H9 (cell line): Measurements from ENCODE around the gene SLC25A34. TPM values are rescaled to one million over a fixed set of nuclear protein-coding genes. Genes with fewer than 3 reads are reported as not detected.

Experiments
- DNase-seq: peaks from one replicate; pipeline ENCODE4 v3.0.0-alpha.2; 2017
- H2AFZ ChIP-seq: one replicate; pipeline ENCODE4 v1.6.1; 2013; ENCODE audit warnings: mild to moderate bottlenecking, low read length, control low read depth, moderate library complexity
- H2AK5ac ChIP-seq: 2 replicates; pipeline ENCODE4 v1.6.1; 2013; ENCODE audit warnings: low read length, control low read depth, mixed read lengths; ENCODE audit not compliant: insufficient read length
- H2BK120ac ChIP-seq: one replicate; pipeline ENCODE4 v1.6.1; 2013; ENCODE audit warnings: low read depth, mild to moderate bottlenecking, low read length, control low read depth, inconsistent platforms; ENCODE audit not compliant: poor library complexity, severe bottlenecking
- H2BK12ac ChIP-seq: 2 replicates; pipeline ENCODE4 v1.6.1; 2013; ENCODE audit warnings: low read length, control low read depth, mixed read lengths, low read depth; ENCODE audit not compliant: insufficient read length
- H2BK15ac ChIP-seq: 2 replicates; pipeline ENCODE4 v1.6.1; 2013; ENCODE audit warnings: low read depth, low read length, control low read depth
- H2BK20ac ChIP-seq: one replicate; pipeline ENCODE4 v1.6.1; 2013; ENCODE audit warnings: low read depth, mild to moderate bottlenecking, low read length, control low read depth, inconsistent platforms; ENCODE audit not compliant: poor library complexity, severe bottlenecking
- H2BK5ac ChIP-seq: 2 replicates; pipeline ENCODE4 v1.6.1; 2013; ENCODE audit warnings: low read length, control low read depth, mixed read lengths; ENCODE audit not compliant: insufficient read length
- H3K14ac ChIP-seq: 2 replicates; pipeline ENCODE4 v1.6.1; 2013; ENCODE audit warnings: low read length, control low read depth; ENCODE audit not compliant: insufficient read depth
- H3K18ac ChIP-seq: 2 replicates; pipeline ENCODE4 v1.6.1; 2013; ENCODE audit warnings: low read depth, mild to moderate bottlenecking, mixed read lengths, low read length, control low read depth; ENCODE audit not compliant: insufficient read length
- H3K23ac ChIP-seq: 2 replicates; pipeline ENCODE4 v1.6.1; 2013; ENCODE audit warnings: low read length, control low read depth, mixed read lengths, low read depth; ENCODE audit not compliant: insufficient read length
- H3K23me2 ChIP-seq: 2 replicates; pipeline ENCODE4 v1.6.1; 2013; ENCODE audit warnings: low read depth, mild to moderate bottlenecking, mixed read lengths, low read length, control low read depth; ENCODE audit not compliant: insufficient read length, poor library complexity, severe bottlenecking
- H3K27ac ChIP-seq: 2 replicates; pipeline ENCODE4 v1.5.1; 2013; ENCODE audit warnings: low read length, control low read depth, mixed read lengths, low read depth; ENCODE audit not compliant: insufficient read length
- H3K27me3 ChIP-seq: 2 replicates; pipeline ENCODE4 v1.6.1; 2013; ENCODE audit warnings: low read length, control low read depth, inconsistent platforms; ENCODE audit not compliant: insufficient read depth
- H3K4ac ChIP-seq: 2 replicates; pipeline ENCODE4 v1.6.1; 2013; ENCODE audit warnings: low read depth, mild to moderate bottlenecking, control low read depth, inconsistent platforms, low read length, moderate library complexity
- H3K4me1 ChIP-seq: 2 replicates; pipeline ENCODE4 v1.6.1; 2013; ENCODE audit warnings: low read length, control low read depth, inconsistent platforms; ENCODE audit not compliant: insufficient read depth
- H3K4me2 ChIP-seq: 2 replicates; pipeline ENCODE4 v1.6.1; 2013; ENCODE audit warnings: low read length, control low read depth, mixed read lengths; ENCODE audit not compliant: insufficient read length, insufficient read depth
- H3K56ac ChIP-seq: 2 replicates; pipeline ENCODE4 v1.6.1; 2013; ENCODE audit warnings: low read depth, mild to moderate bottlenecking, mixed read lengths, low read length, control low read depth; ENCODE audit not compliant: insufficient read length
- H3K79me1 ChIP-seq: 2 replicates; pipeline ENCODE4 v1.6.1; 2013; ENCODE audit warnings: low read depth, mild to moderate bottlenecking, moderate library complexity, low read length, control low read depth, inconsistent platforms; ENCODE audit not compliant: insufficient read depth, poor library complexity, severe bottlenecking
- H3K79me2 ChIP-seq: 2 replicates; pipeline ENCODE4 v1.6.1; 2013; ENCODE audit warnings: low read length, control low read depth, inconsistent platforms; ENCODE audit not compliant: insufficient read depth
- H3K9ac ChIP-seq: 2 replicates; pipeline ENCODE4 v1.6.1; 2013; ENCODE audit warnings: low read length, control low read depth, mixed read lengths; ENCODE audit not compliant: insufficient read length; ENCODE audit errors: extremely low read depth
- H3K9me3 ChIP-seq: one replicate; pipeline ENCODE4 v1.6.1; 2013; ENCODE audit warnings: low read depth, low read length, inconsistent platforms; ENCODE audit not compliant: control insufficient read depth
- H3T11ph ChIP-seq: one replicate; pipeline ENCODE4 v1.6.1; 2013; ENCODE audit warnings: mild to moderate bottlenecking, low read length, control low read depth, inconsistent platforms
- H4K20me1 ChIP-seq: one replicate; pipeline ENCODE4 v1.6.1; 2013; ENCODE audit not compliant: control insufficient read depth, insufficient read length, insufficient read depth
- H4K5ac ChIP-seq: 2 replicates; pipeline ENCODE4 v1.6.1; 2013; ENCODE audit warnings: low read depth, mild to moderate bottlenecking, mixed read lengths, low read length, control low read depth; ENCODE audit not compliant: insufficient read length
- H4K8ac ChIP-seq: replicated peaks from 2 replicates; pipeline ENCODE4 v1.6.1; 2013; ENCODE audit warnings: low read length, control low read depth, mixed read lengths, low read depth; ENCODE audit not compliant: insufficient read length
- H4K91ac ChIP-seq: 2 replicates; pipeline ENCODE4 v1.6.1; 2013; ENCODE audit warnings: low read depth, mild to moderate bottlenecking, moderate library complexity, mixed read lengths, low read length, control low read depth; ENCODE audit not compliant: insufficient read length
- H3K27ac Mint-ChIP-seq, 3 experiments: 2 replicates in 2 of 3; 3 replicates in 1 of 3; pipeline ENCODE4 v1.8.0; 2020 to 2021; ENCODE audit warnings: mixed read lengths in 3 of 3, mild to moderate bottlenecking in 1 of 3, moderate library complexity in 1 of 3
- H3K27me3 Mint-ChIP-seq: 2 replicates; pipeline ENCODE4 v1.8.0; 2021; ENCODE audit warnings: low read depth, mild to moderate bottlenecking, moderate library complexity, mixed read lengths
- H3K36me3 Mint-ChIP-seq, 3 experiments: 2 replicates in 2 of 3; 3 replicates in 1 of 3; pipeline ENCODE4 v1.8.0; 2020 to 2021; ENCODE audit warnings: low read depth in 3 of 3, mixed read lengths in 3 of 3; ENCODE audit not compliant: insufficient read depth in 1 of 3
- H3K4me1 Mint-ChIP-seq, 2 experiments: 2 replicates each; pipeline ENCODE4 v1.8.0; 2020; ENCODE audit warnings: mixed read lengths in 2 of 2
- H3K4me3 Mint-ChIP-seq, 2 experiments: 2 replicates in 1 of 2; 3 replicates in 1 of 2; pipeline ENCODE4 v1.8.0; 2020 to 2021; ENCODE audit warnings: mild to moderate bottlenecking in 2 of 2, mixed read lengths in 2 of 2, moderate library complexity in 1 of 2
- H3K9me3 Mint-ChIP-seq, 2 experiments: 2 replicates in 1 of 2; 3 replicates in 1 of 2; pipeline ENCODE4 v1.8.0; 2020; ENCODE audit warnings: mild to moderate bottlenecking in 2 of 2, mixed read lengths in 2 of 2, moderate library complexity in 1 of 2
- CTCF ChIP-seq: fragments of 200-600 bp; sonication (generic); conservative IDR thresholded peaks from 3 replicates; pipeline ENCODE4 v1.8.0; 2021; ENCODE audit warnings: antibody characterized with exemption, mild to moderate bottlenecking
- WGBS: extraction: QIAGEN DNeasy Blood & Tissue Kit; methylation state at CpG from one replicate; pipeline ENCODE4 v1.1.7; 2013; ENCODE audit warnings: missing lambda C conversion rate, low lambda C conversion rate, mixed read lengths; ENCODE audit not compliant: insufficient read length; ENCODE audit errors: extremely low coverage; 5-methylcytosine and 5-hydroxymethylcytosine counted together
- total RNA-seq: library from RNA; stranded (reverse); gene quantifications from 2 replicates; pipeline ENCODE4 v1.2.1, GENCODE V29; 2021

The SLC25A34 gene
- total RNA-seq, 1 experiment from 2014 or later, result 1.5 TPM

DNA sequence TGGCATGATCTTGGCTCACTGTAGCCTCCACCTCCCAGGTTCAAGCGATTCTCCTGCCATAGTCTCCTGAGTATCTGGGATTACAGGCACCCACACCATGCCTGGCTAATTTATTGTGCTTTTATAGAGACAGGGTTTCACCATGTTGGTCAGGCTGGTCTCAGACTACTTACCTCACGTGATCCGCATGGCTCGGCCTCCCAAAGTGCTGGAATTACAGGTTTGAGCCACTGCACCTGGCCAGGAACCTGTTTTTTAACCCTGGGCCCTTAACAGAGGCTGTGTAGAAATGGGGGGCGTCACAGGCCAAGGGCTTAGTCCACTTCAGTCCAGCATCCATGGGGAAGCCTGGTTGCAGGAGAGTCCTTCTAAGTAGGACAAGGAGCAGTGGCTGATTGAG is 31.9 kb downstream of the SLC25A34 start:
- H3K36me3 Mint-ChIP-seq, result peaks cover 47 to 72% (median 55%) of the 10 kb centered on the region in 3 experiments
- H3K14ac ChIP-seq, result no peak overlapping the region
- H3K4me2 ChIP-seq, result no peak overlapping the region

More for the DNA sequence above, 31.9 kb downstream of the SLC25A34 start:
- no peaks in the 10 kb centered on the region for H3K4me1 ChIP-seq
- no peak overlapping the region for H2BK20ac ChIP-seq
- H4K8ac ChIP-seq, result no peak overlapping the region
- Mint-ChIP-seq H3K4me3 (no peak overlapping the region), H3K27ac (no peak overlapping the region), H3K27me3 (no peaks in the 10 kb centered on the region), H3K9me3 (no peaks in the 10 kb centered on the region), H3K4me1 (peaks cover 6 to 7% of the 10 kb centered on the region in 2 experiments; a peak in 3 of 4 replicates)
- H3T11ph ChIP-seq, result no peak overlapping the region
- H3K4ac ChIP-seq, result no peak overlapping the region
- H3K23ac ChIP-seq, result no peak overlapping the region
- H3K79me1 ChIP-seq, result no peaks in the 10 kb centered on the region
- no peak overlapping the region for H2BK120ac ChIP-seq
- no peak for DNase-seq
- H2BK5ac ChIP-seq, result no peak overlapping the region
- no peak overlapping the region for H3K56ac ChIP-seq
- H3K9me3 ChIP-seq, result no peaks in the 10 kb centered on the region
- H3K18ac ChIP-seq, result no peak overlapping the region
- no peak overlapping the region for H3K27ac ChIP-seq
- H2BK15ac ChIP-seq, result no peak overlapping the region
- no CpG with 5 or more reads among the region's 5 CpGs for WGBS
- TF ChIP-seq CTCF, result no peak
- no peak overlapping the region for H2BK12ac ChIP-seq
- H4K5ac ChIP-seq, result no peak overlapping the region
- H4K20me1 ChIP-seq, result no peaks in the 10 kb centered on the region
- H2AK5ac ChIP-seq, result no peak overlapping the region
- no peak overlapping the region for H3K9ac ChIP-seq
- no peak overlapping the region for H4K91ac ChIP-seq
- H3K27me3 ChIP-seq, result no peaks in the 10 kb centered on the region
- H3K23me2 ChIP-seq, result no peaks in the 10 kb centered on the region
- no peak overlapping the region for H2AFZ ChIP-seq
- H3K79me2 ChIP-seq, result no peaks in the 10 kb centered on the region; the same call in 1 of the 2 replicates
